ENCODE data around the gene TMEM259.

DNA sequence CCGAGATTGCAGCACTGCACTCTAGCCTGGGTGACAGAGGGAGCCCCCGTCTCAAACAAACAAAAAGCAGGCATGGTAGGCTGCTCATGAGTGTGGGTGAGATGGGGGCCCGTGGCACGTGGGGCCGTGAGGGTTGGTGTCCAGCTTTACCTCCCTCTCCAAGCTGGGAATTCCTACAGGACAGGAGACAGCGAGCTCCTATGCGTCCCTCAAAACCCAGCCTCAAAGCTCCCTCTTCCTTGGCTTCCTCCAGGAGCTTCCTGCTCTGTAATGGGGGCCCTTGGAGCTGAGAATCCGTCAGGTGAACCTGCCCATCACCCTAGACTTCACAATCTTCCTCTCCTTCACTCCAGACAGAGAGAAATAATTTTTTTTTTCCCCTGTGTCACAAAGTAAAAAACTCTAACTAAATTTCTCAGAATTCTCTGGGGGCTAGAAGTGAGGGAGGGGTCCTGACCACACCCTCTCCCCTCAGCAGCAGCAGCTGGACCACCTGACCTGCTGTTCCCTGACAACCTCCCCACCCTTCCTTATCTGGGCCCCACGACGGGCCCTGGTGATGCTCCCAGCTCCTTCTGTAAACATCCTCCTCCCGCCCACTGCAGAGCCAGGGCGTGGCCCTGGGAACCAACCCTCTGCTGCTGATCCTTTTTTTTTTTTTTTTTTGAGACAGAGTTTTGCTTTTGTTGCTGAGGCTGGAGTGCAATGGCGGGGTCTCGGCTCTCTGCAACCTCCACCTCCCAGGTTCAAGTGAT lies 58.9 kb downstream of the TMEM259 start:
- TF ChIP-seq, protein P1, sequence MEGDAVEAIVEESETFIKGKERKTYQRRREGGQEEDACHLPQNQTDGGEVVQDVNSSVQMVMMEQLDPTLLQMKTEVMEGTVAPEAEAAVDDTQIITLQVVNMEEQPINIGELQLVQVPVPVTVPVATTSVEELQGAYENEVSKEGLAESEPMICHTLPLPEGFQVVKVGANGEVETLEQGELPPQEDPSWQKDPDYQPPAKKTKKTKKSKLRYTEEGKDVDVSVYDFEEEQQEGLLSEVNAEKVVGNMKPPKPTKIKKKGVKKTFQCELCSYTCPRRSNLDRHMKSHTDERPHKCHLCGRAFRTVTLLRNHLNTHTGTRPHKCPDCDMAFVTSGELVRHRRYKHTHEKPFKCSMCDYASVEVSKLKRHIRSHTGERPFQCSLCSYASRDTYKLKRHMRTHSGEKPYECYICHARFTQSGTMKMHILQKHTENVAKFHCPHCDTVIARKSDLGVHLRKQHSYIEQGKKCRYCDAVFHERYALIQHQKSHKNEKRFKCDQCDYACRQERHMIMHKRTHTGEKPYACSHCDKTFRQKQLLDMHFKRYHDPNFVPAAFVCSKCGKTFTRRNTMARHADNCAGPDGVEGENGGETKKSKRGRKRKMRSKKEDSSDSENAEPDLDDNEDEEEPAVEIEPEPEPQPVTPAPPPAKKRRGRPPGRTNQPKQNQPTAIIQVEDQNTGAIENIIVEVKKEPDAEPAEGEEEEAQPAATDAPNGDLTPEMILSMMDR (IDR thresholded peaks at IDR 0.05; ENCODE audit: insufficient read depth, low read length, poor library complexity, severe bottlenecking): no peak
- no peak for TF ChIP-seq EZH2phosphoT487 (conservative IDR thresholded peaks at IDR 0.05; ENCODE audit: low read length)
